PFSK-1 (cell line): ENCODE measurements around the gene AKIRIN2.

Experiments
- FOXP2 ChIP-seq: optimal IDR thresholded peaks from 2 replicates; pipeline ENCODE3; 2011; ENCODE audit warnings: borderline replicate concordance, control low read depth, inconsistent platforms; ENCODE audit not compliant: insufficient read depth; ENCODE audit errors: extremely low read length, extremely low read depth
- POLR2AphosphoS5 ChIP-seq: IDR thresholded peaks from 2 replicates; pipeline ENCODE4 v1.6.1; 2012; ENCODE audit warnings: low read depth, mild to moderate bottlenecking, control low read depth, low read length, moderate library complexity
- SIN3A ChIP-seq: IDR thresholded peaks from 2 replicates; pipeline ENCODE4 v1.6.1; 2012; ENCODE audit warnings: mild to moderate bottlenecking, low read length, moderate library complexity, borderline replicate concordance; ENCODE audit not compliant: insufficient read depth
- TAF1 ChIP-seq: IDR thresholded peaks from 2 replicates; pipeline ENCODE4 v1.6.1; 2012; ENCODE audit warnings: low read length, control low read depth, borderline replicate concordance; ENCODE audit not compliant: insufficient read depth
- TF ChIP-seq, protein P1 (sequence below), 2 experiments: IDR thresholded peaks; 2 replicates each; pipeline versions ENCODE4 v1.6.1 to v1.8.0; 2011 to 2012; ENCODE audit warnings: low read depth in 2 of 2, low read length in 2 of 2, control low read depth in 1 of 2, inconsistent platforms in 1 of 2, mild to moderate bottlenecking in 1 of 2, moderate library complexity in 1 of 2; ENCODE audit not compliant: insufficient read depth in 1 of 2

The AKIRIN2 gene

DNA sequence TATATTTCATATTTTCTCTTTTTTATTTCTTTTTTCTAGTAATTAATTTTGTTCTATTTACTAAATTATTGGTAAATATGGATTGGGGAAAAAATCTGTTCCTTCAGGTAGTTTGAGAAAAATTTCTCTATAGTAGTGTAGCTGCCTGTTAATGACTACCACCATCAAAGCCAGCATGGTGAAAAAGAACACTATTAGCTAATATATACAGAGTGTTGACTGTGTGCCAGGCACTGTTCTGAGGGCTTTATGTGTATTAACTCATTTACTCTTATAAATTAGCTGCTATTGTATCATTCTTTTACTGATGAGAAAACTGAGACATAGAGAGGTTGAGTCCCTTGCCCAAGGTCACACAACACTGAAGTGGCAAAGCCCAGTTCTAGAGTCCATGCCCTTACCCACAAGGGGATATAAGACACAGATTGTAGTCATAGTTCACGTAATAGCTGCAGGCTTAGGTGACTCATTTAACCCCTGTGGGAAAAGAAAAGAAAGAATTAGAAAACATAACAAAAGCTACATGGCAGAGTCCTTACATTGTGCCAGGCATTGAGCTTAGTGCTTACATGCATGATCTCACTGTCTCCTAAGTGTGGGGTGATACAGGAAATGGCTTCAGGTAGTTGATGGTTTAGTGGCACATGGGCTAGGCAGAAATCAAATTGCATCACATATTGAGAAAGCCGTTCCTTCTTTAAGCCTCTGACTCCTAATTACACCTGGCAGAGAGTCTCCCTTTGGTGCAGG is 12.2 kb upstream of the AKIRIN2 start:
- TF ChIP-seq TAF1: no peak
- no peak for TF ChIP-seq SIN3A
- no peak for TF ChIP-seq FOXP2
- TF ChIP-seq, protein P1, sequence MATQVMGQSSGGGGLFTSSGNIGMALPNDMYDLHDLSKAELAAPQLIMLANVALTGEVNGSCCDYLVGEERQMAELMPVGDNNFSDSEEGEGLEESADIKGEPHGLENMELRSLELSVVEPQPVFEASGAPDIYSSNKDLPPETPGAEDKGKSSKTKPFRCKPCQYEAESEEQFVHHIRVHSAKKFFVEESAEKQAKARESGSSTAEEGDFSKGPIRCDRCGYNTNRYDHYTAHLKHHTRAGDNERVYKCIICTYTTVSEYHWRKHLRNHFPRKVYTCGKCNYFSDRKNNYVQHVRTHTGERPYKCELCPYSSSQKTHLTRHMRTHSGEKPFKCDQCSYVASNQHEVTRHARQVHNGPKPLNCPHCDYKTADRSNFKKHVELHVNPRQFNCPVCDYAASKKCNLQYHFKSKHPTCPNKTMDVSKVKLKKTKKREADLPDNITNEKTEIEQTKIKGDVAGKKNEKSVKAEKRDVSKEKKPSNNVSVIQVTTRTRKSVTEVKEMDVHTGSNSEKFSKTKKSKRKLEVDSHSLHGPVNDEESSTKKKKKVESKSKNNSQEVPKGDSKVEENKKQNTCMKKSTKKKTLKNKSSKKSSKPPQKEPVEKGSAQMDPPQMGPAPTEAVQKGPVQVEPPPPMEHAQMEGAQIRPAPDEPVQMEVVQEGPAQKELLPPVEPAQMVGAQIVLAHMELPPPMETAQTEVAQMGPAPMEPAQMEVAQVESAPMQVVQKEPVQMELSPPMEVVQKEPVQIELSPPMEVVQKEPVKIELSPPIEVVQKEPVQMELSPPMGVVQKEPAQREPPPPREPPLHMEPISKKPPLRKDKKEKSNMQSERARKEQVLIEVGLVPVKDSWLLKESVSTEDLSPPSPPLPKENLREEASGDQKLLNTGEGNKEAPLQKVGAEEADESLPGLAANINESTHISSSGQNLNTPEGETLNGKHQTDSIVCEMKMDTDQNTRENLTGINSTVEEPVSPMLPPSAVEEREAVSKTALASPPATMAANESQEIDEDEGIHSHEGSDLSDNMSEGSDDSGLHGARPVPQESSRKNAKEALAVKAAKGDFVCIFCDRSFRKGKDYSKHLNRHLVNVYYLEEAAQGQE (IDR thresholded peaks at IDR 0.05; ENCODE audit: insufficient read depth in 1 of 2, low read depth in 2 of 2, low read length in 2 of 2): no peak
- no peak for TF ChIP-seq POLR2AphosphoS5

DNA sequence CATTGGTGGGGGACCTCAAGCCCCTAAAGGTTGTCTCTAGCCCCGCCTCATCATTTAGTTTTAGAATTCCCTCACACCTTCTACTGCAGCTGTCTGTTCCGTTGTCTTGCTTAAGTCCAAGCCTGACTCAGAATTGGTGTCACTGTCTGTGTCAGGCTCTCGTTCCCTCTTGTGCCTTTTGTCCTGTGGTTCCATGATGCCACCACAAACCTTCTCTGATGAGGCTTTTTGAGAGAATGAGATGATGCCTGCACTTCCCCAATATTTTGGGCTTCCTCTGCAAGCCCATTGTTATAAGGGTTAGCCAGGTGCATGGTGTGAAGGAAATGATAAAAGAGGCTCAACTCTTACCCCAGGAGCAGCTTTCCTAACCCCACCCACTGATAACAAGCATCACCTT is 8.1 kb upstream of the AKIRIN2 start:
- TF ChIP-seq, protein P1 (IDR thresholded peaks at IDR 0.05; ENCODE audit: insufficient read depth in 1 of 2, low read depth in 2 of 2, low read length in 2 of 2): no peak
- no peak for TF ChIP-seq POLR2AphosphoS5

DNA sequence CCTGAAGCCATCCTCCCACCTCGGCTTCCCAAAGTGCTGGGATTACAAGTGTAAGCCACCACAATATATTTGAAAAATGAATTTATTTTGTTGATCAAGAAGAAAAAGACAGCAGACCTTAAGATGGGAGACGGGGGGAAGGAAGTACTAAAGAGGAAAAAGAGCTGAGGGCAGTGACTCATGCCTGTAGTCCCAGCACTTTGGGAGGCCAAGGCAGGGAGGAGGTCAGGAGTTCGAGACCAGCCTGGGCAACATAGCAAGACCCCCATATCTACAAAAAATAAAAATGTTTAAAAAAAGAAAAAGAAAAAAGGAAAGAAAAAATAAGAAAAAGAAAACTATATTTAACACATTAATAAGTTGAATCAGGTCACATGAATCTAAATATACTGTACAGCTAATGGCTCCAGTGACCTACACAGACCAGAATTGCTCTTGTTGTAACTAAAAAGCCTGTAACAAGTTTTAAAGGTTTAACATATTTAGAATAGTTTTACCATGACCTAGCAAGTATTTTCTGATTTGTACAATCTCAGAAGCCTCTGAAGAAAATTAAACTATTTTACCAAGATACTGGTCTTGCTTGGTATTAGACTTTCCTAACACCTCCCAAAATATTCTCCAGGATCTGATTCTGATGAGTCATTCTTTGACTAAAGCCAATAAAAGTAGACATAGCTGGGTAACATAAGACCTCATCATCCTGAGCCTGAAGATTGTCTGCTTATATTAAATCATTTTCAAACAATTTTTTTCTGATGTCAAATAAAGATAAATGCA is 4.3 kb upstream of the AKIRIN2 start:
- TF ChIP-seq SIN3A (no peak), FOXP2 (no peak), TAF1 (no peak), POLR2AphosphoS5 (no peak)
- TF ChIP-seq, protein P1 (IDR thresholded peaks at IDR 0.05; ENCODE audit: insufficient read depth in 1 of 2, low read depth in 2 of 2, low read length in 2 of 2): no peak

DNA sequence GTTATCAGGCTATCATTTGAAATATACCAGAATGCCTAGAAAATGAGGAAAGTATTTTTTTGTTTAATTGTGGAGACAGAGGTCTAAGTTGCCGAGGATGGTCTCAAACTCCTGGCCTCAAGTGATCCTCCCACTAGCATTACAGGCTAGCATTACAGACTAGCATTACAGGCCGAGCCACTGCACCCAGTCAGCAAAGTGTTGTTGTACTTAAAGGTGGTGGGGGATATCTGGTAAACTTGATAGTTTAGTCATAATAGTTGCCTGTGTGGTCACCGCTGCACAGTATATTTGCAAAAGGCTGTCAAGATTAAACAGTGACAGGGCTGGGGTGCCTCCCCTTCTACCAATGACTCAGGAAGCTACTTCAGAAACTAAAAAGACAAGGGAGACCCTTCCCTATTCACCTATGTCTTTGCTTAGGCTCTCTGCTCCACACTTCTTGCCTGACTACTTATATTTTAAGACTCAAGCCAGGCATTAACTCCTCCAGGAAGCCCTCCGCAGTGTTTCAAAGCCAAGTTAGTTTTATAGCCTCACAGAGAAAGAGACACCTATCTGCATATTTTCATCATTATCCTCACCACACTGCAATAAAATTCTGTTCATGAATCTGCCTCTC is 3.1 kb upstream of the AKIRIN2 start:
- TF ChIP-seq SIN3A (no peak), FOXP2 (no peak), TAF1 (no peak), POLR2AphosphoS5 (no peak)
- TF ChIP-seq, protein P1 (IDR thresholded peaks at IDR 0.05; ENCODE audit: insufficient read depth in 1 of 2, low read depth in 2 of 2, low read length in 2 of 2): no peak
